GM21737 (cell line): ENCODE measurements around the gene LRCH2.
"Not testable (repeated sequence)": the region's sequence is repeated elsewhere in the genome, so short reads cannot be mapped to it uniquely, and the experiment has no call there.

ENCODE experiments used
- ATAC-seq: cut with Tn5 transposase; IDR thresholded peaks from one replicate; pipeline ENCODE4 v1.9.1; 2021; ENCODE audit warnings: mild to moderate bottlenecking, moderate library complexity; ENCODE audit not compliant: unreplicated experiment

Gene LRCH2

GRCh38 chrX:115209547-115209946, 24.3 kb downstream of the LRCH2 start:
- not testable (repeated sequence) for ATAC-seq

- no peak for ATAC-seq
These were observed 29.9 kb downstream of the LRCH2 start for GRCh38 chrX:115204040-115204439.

- ATAC-seq: no peak
These were observed 41.6 kb downstream of the LRCH2 start for GRCh38 chrX:115192244-115192700.

DNA sequence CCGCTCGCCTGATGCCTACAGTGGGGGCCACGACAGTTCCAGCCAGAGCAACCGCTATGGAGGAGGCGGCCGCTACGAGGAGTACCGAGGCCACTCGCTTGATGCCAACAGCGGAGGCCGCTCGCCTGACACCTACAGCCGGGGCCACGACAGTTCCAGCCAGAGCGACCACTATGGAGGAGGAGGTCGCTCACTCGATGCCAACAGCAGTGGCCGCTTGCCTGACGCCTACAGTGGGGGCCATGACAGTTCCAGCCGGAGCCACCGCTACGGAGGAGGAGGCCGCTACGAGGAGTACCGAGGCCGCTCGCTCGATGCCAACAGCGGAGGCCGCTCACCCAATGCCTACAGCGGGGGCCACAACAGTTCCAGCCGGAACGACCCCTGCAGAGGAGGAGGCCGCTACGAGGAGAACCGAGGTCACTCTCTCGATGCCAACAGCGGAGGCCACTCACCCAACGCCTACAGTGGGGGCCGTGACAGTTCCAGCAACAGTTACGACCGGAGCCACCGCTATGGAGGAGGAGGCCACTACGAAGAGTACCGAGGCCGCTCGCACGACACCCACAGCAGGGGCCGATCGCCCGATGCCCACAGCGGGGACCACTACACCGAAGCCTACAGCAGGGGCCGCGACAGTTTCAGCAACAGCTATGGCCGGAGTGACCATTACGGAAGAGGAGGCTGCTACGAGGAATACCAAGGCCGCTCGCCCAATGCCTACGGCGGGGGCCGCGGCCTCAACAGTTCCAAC, 42.2 kb downstream of the LRCH2 start:
- no peak for ATAC-seq

DNA sequence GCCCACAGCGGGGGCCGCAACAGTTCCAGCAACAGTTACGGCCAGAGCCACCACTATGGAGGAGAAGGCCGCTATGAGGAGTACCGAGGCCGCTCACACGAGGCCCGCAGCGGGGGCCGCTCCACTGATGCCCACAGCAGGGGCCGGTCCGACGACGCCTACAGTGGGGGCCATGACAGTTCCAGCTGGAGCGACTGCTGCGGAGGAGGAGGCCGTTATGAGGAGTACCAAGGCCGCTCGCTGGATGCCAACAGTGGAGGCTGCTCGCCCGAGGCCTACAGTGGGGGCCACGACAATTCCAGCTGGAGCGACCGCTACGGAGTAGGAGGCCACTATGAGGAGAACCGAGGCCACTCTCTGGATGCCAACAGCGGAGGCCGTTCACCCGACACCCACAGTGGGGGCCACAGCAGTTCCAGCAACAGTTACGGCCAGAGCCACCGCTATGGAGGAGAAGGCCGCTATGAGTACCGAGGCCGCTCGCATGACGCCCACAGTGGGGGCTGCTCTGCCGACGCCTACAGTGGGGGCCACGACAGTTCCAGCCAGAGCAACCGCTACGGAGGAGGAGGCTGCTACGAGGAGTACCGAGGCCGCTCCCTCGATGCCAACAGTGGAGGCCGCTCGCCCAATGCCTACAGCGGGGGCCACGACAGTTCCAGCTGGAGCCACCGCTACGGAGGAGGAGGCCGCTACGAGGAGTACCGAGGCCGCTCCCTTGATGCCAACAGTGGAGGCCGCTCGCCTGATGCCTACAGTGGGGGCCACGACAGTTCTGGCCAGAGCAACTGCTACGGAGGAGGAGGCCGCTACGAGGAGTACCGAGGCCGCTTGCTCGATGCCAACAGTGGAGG, 43.0 kb downstream of the LRCH2 start:
- ATAC-seq: no peak

GRCh38 chrX:115189646-115190635, 44.0 kb downstream of the LRCH2 start:
- no peak for ATAC-seq

- ATAC-seq: no peak
These were observed 44.8 kb downstream of the LRCH2 start, which contains the start of gene RBMXL3 for GRCh38 chrX:115189110-115189509. RBMXL3 (plus strand) TSS chrX:115189410; CDS start chrX:115189442, 32 bp downstream.

DNA sequence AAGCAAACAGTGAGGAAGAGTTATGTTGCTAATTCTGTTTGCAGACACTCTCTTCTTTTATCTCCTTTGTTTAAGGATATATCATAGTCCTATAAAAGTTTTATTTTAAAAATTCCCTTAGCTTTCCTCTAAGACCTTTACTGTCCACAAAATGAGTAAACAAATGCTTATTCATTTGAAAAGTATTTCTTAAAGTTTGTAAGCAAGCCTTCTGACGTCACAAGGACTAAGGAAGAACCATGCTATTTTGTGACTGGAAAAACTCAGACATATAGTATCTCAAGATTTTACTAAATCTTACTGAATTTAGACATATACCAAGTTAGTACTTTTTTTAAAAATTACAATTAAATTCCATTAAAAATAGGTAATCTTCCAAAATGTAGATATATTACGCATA, 49.9 kb downstream of the LRCH2 start:
- ATAC-seq: no peak

DNA sequence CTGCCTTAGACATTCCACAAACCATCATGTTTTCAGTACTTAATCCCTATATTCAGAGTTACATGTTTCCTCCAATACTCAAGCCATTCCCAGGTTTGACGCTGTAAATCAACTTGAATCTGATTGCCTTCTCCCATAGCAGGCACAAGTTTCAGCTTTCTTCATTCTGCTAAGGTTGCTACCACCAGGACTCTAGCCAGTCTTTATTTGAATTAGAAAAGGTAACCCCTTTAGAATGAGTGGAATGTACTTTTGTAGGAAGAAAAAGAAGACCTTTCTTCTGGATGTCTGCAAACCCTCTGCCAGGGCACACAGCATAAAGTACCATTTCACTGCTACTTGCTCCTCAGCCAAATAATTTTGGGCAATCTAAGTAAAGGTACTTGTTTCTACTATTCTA, 55.4 kb downstream of the LRCH2 start:
- no peak for ATAC-seq

- no peak for ATAC-seq
These were observed 56.0 kb downstream of the LRCH2 start for GRCh38 chrX:115177932-115178331.

DNA sequence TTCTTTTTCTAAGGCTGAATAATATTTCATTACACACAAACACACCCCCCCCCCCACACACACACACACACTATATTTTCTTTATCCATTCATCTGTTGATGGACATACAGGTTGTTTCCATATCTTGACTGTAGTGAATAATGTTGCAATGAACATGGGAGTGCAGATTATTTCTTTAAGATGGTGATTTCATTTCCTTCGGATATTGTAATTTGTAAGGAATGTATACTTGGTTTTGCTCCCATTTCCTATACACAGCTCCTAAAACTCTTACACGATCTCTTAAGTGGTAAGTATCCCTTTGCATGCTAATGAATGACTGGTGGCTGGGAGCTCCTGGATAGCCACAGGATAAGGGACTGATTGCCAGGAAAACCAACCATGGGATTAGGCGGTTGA, 59.3 kb downstream of the LRCH2 start:
- ATAC-seq: no peak

DNA sequence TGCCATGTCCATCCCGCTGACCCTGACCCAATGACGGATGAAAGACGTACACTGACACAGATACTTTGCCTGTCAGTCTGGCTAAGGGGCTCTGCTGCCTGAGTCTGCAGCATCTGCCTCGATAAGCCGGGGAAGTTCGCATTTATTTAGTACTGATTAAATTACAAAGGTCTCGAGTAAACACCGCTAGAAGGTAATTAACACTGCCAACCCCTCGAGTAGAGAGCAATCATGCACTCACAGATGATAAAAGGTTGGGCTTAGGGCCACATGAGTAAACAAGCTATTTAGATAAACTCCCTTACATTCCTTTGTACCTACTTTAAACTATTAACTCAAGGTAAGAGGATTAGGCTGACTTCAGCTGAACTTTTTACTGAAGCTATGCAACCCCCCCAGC, 60.7 kb downstream of the LRCH2 start:
- ATAC-seq: no peak

DNA sequence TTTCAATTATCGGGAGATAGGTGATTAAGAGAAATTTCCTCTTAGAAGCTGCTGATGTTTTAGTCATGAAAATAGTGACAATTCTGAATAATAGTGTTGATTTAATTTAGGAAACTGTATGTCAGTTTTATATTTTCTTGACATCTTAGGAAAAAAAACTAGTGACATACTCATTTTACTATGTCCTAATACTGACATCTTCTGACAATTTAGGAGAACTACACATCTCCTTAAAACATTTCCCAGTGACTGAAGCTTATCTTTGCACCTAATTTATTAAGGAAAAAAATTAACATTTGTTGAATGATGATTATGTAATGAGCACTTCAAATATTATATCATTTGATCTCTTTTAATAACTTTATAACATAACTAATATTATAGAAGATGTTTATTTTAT, 86.7 kb downstream of the LRCH2 start:
- ATAC-seq: no peak

GRCh38 chrX:115142057-115142456, 91.8 kb downstream of the LRCH2 start:
- ATAC-seq: no peak

DNA sequence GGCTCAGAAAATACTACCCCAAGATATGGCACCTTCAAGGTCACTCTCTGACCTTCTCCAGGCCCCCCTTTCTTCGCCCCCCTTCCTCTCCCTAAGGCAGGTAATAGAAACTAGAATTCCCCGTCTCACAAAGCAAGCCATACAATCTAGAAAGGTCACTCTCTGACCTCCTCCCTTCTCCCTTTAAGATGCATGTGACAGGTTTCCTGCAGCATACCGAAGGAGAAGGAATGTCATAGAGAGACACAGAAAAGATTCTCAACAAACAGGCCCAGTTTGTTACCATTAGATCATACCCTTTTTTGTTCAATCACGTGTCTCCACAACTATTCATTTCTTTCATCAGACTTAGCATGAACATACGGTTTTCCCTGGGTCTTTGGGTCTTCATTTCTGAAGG, 95.9 kb downstream of the LRCH2 start:
- no peak for ATAC-seq

- no peak for ATAC-seq
These were observed 99.5 kb downstream of the LRCH2 start for GRCh38 chrX:115134382-115134781.

DNA sequence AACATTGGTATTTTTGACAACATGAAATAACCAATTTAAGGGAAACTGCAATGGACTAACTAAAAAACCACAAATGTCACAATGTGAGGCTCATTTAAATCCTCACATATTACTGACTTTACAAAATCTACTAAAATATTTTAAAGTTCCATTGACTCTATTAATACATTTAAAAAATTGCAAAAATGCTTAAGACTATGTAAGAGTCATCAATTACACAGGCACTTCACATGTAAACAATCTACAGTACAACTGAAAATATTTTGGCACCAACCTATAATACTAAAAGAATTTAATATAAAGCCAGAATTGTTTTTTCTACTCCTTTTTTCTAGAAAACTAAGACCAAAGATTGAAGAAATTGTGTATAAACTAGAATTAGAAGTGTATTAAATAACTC, 121.5 kb downstream of the LRCH2 start:
- no peak for ATAC-seq

GRCh38 chrX:115098897-115099296, 135.0 kb downstream of the LRCH2 start:
- no peak for ATAC-seq

DNA sequence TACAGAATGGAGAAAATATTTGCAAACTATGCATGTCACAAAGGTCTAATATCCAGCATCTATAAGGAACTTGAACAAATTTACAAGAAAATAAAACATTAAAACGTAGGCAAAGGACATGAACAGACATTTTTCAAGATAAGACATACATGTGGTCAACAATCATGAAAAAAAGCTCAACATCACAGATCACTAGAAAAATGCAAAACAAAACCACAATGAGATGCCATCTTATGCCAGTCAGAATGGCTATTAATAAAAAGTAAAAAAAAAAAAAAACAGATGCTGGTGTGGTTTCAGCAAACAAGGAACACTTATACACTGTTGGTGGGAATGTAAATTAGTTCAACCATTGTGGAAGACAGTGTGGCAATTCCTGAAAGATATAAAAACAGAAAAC, 140.7 kb downstream of the LRCH2 start:
- ATAC-seq: no peak

DNA sequence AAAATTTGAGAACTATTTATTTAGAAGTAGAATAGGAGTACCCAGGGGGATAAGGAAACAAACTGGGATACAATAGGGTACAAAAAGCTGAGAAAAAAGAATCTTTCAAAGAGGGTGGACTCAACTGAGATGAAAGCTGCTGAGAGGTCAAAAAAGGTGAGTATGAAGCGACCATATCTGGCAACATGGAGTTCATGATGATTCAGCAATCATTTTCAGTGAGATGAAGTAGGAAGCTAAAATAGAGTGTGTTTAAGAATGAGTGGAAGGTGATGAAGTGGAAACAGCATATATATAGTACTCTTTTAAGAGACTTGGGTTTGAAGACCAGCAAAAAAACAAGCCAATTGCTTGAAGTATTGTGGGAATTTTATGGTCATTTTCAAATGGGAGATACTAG, 144.5 kb downstream of the LRCH2 start:
- no peak for ATAC-seq

DNA sequence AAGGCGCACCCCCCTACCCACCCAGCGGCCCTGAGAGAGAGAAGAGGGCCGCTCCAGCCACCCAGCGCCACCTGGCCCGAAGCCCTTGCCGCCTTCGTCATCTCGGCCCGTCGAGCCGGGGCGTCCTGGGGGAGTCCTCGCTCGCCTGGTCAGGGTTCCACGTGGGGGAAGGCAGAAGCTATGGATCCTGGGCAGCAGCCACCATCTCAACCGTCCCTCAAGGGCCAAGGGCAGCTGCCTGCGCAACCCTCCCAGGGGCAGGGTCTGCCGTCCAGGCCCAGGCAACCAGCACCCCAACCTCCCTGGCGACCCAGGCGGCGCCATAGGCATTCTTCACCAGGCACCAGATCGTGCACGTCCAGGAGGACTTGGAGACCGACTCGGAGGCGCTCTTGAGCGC, 165.0 kb downstream of the LRCH2 start:
- ATAC-seq: no peak
